ENCODE results near the gene HDAC8.

DNA sequence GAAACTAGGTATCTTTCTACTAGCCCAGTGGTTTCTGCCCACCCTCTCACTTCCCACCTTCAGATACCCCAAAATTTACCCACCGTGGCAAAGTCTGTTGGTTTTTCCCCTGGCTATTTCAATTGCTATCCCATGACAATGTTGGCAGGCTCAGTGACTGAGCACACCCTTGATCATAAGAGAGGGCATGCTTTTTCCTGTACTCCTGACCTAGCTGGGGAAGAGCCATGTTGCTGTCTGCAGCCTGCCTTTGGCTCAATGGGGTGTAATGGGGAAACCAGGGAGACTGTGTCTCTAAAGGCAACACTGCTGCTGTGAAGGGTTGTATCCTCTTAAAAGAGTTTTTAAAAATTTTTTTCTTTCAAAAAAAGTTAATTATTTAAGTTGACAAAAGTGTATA, 176.5 kb downstream of the HDAC8 start:
- TF ChIP-seq, protein P1, sequence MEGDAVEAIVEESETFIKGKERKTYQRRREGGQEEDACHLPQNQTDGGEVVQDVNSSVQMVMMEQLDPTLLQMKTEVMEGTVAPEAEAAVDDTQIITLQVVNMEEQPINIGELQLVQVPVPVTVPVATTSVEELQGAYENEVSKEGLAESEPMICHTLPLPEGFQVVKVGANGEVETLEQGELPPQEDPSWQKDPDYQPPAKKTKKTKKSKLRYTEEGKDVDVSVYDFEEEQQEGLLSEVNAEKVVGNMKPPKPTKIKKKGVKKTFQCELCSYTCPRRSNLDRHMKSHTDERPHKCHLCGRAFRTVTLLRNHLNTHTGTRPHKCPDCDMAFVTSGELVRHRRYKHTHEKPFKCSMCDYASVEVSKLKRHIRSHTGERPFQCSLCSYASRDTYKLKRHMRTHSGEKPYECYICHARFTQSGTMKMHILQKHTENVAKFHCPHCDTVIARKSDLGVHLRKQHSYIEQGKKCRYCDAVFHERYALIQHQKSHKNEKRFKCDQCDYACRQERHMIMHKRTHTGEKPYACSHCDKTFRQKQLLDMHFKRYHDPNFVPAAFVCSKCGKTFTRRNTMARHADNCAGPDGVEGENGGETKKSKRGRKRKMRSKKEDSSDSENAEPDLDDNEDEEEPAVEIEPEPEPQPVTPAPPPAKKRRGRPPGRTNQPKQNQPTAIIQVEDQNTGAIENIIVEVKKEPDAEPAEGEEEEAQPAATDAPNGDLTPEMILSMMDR (IDR thresholded peaks at IDR 0.05), result no peak
- TF ChIP-seq EP300 (IDR thresholded peaks at IDR 0.05), result no peak
- no peak for TF ChIP-seq POLR2A (IDR thresholded peaks at IDR 0.05)

Data from ovary (tissue), 3 donors.